H1 (cell line): ENCODE measurements around the gene HTATSF1. TPM values are rescaled to one million over a fixed set of nuclear protein-coding genes. Genes with fewer than 3 reads are reported as not detected.

Experiments
- CTCF ChIA-PET: fragments of 300-600 bp; sonication (Branson Sonifier 250); formaldehyde crosslinking; loops from one replicate; lab custom pipeline; 2021; ENCODE audit not compliant: partially characterized antibody; lab: Charles Lee
- POLR2A ChIA-PET: fragments of 300-600 bp; sonication (Branson Sonifier 250); formaldehyde crosslinking; loops from one replicate; lab custom pipeline; 2021; ENCODE audit warnings: inconsistent platforms; ENCODE audit not compliant: partially characterized antibody; lab: Charles Lee
- DNase-seq, 2 experiments: peaks; one replicate each; pipeline versions ENCODE4 v3.0.0 to v3.0.0-alpha.2; 2010 to 2022; ENCODE audit warnings: low spot score in 2 of 2, low read depth in 1 of 2, mixed read lengths in 1 of 2
- FAIRE-seq: peaks from 2 replicates; lab custom pipeline; 2011; peaks lifted over from hg19 to GRCh38; lab: Jason Lieb, UNC
- H2AFZ ChIP-seq: 2 replicates; pipeline ENCODE4 v1.8.1; 2012; ENCODE audit warnings: low read length, inconsistent platforms
- H2AK5ac ChIP-seq: 2 replicates; pipeline ENCODE4 v1.6.1; 2013; ENCODE audit warnings: low read depth, low read length
- H2BK120ac ChIP-seq: replicated peaks from 2 replicates; pipeline ENCODE3; 2013; ENCODE audit warnings: low read depth, low read length, inconsistent platforms
- H2BK12ac ChIP-seq: 2 replicates; pipeline ENCODE4 v1.6.1; 2013; ENCODE audit warnings: low read depth, low read length
- H2BK15ac ChIP-seq: 2 replicates; pipeline ENCODE4 v1.6.1; 2013; ENCODE audit warnings: low read length
- H2BK20ac ChIP-seq: 2 replicates; pipeline ENCODE4 v1.6.1; 2013; ENCODE audit warnings: low read length
- H2BK5ac ChIP-seq: 2 replicates; pipeline ENCODE4 v1.6.1; 2013; ENCODE audit warnings: low read depth, low read length
- H3K14ac ChIP-seq: 2 replicates; pipeline ENCODE4 v1.6.1; 2013; ENCODE audit warnings: inconsistent platforms; ENCODE audit not compliant: insufficient read length
- H3K18ac ChIP-seq: 2 replicates; pipeline ENCODE4 v1.6.1; 2013; ENCODE audit warnings: low read length; ENCODE audit errors: extremely low read depth
- H3K23ac ChIP-seq: 2 replicates; pipeline ENCODE4 v1.6.1; 2013; ENCODE audit warnings: inconsistent platforms; ENCODE audit not compliant: insufficient read length
- H3K23me2 ChIP-seq: 2 replicates; pipeline ENCODE4 v1.6.1; 2013; ENCODE audit warnings: low read depth, low read length
- H3K27ac ChIP-seq: 2 replicates; pipeline ENCODE4 v1.6.1; 2011; ENCODE audit warnings: low read depth, low read length, inconsistent platforms
- H3K27me3 ChIP-seq, 4 experiments: replicated peaks in 1 of 4; 1 replicate in 1 of 4; 2 replicates in 3 of 4; pipeline versions ENCODE4 v1.6.1 to v1.8.1; 2011 to 2013; ENCODE audit warnings: low read length in 3 of 4, mild to moderate bottlenecking in 3 of 4, inconsistent platforms in 2 of 4, mixed read lengths in 2 of 4, moderate library complexity in 1 of 4; ENCODE audit not compliant: control insufficient read depth in 3 of 4, insufficient read depth in 3 of 4; ENCODE audit errors: extremely low read depth in 1 of 4
- H3K36me3 ChIP-seq, 4 experiments: 2 replicates each; pipeline versions ENCODE4 v1.6.1 to v1.8.1; 2011 to 2013; ENCODE audit warnings: mild to moderate bottlenecking in 4 of 4, low read length in 3 of 4, moderate library complexity in 2 of 4, control low read depth in 1 of 4, inconsistent platforms in 1 of 4; ENCODE audit not compliant: insufficient read depth in 4 of 4, control insufficient read depth in 2 of 4
- H3K4ac ChIP-seq: replicated peaks from 2 replicates; pipeline ENCODE3; 2013; ENCODE audit warnings: low read length, low read depth, mixed read lengths, inconsistent platforms; ENCODE audit not compliant: insufficient read length
- H3K4me1 ChIP-seq, 4 experiments: replicated peaks in 1 of 4; 1 replicate in 1 of 4; 2 replicates in 3 of 4; pipeline versions ENCODE4 v1.6.1 to v1.8.1; 2011 to 2013; ENCODE audit warnings: low read length in 3 of 4, inconsistent platforms in 2 of 4, mixed read lengths in 1 of 4; ENCODE audit not compliant: insufficient read depth in 4 of 4, control insufficient read depth in 3 of 4
- H3K4me2 ChIP-seq, 2 experiments: 2 replicates each; pipeline versions ENCODE4 v1.6.1 to v1.8.1; 2011 to 2013; ENCODE audit warnings: low read depth in 2 of 2, low read length in 2 of 2, control low read depth in 1 of 2, inconsistent platforms in 1 of 2, mild to moderate bottlenecking in 1 of 2; ENCODE audit not compliant: insufficient read depth in 1 of 2
- H3K4me3 ChIP-seq, 4 experiments: fragments of 200-600, 300-600 bp in 1 of 4; sonication (generic), shearing (Covaris generic), sonication (Bioruptor Twin) in 1 of 4; 2 replicates each; pipeline versions ENCODE4 v1.5.1 to v1.8.1; 2011 to 2016; ENCODE audit warnings: low read length in 4 of 4, low read depth in 3 of 4, control low read depth in 2 of 4, inconsistent platforms in 2 of 4, mild to moderate bottlenecking in 2 of 4, mixed read lengths in 1 of 4, moderate library complexity in 1 of 4; ENCODE audit not compliant: insufficient read depth in 2 of 4; ENCODE audit errors: extremely low read depth in 1 of 4
- H3K56ac ChIP-seq: replicated peaks from 2 replicates; pipeline ENCODE3; 2013; ENCODE audit warnings: low read depth, mild to moderate bottlenecking, mixed read lengths, low read length, inconsistent platforms; ENCODE audit not compliant: insufficient read length
- H3K79me1 ChIP-seq: 2 replicates; pipeline ENCODE4 v1.6.1; 2013; ENCODE audit warnings: low read depth, low read length, control low read depth
- H3K79me2 ChIP-seq, 2 experiments: 2 replicates each; pipeline versions ENCODE4 v1.6.1 to v1.8.1; 2012 to 2013; ENCODE audit warnings: low read length in 2 of 2, mild to moderate bottlenecking in 2 of 2, inconsistent platforms in 1 of 2; ENCODE audit not compliant: insufficient read depth in 2 of 2, control insufficient read depth in 1 of 2
- H3K9ac ChIP-seq, 4 experiments: replicated peaks in 1 of 4; 1 replicate in 1 of 4; 2 replicates in 3 of 4; pipeline versions ENCODE4 v1.6.1 to v1.8.1; 2011 to 2013; ENCODE audit warnings: low read depth in 3 of 4, low read length in 3 of 4, control low read depth in 2 of 4, mild to moderate bottlenecking in 2 of 4, moderate library complexity in 2 of 4, inconsistent platforms in 1 of 4; ENCODE audit errors: extremely low read depth in 1 of 4
- H3K9me3 ChIP-seq, 2 experiments: 2 replicates each; pipeline versions ENCODE4 v1.6.1 to v1.8.1; 2012 to 2013; ENCODE audit warnings: mild to moderate bottlenecking in 2 of 2, moderate library complexity in 2 of 2, control low read depth in 1 of 2, inconsistent platforms in 1 of 2, low read depth in 1 of 2, low read length in 1 of 2, mixed read lengths in 1 of 2; ENCODE audit not compliant: insufficient read depth in 2 of 2
- H4K20me1 ChIP-seq, 2 experiments: replicated peaks in 1 of 2; 2 replicates each; pipeline versions ENCODE3 to v1.8.1; 2011 to 2013; ENCODE audit warnings: inconsistent platforms in 2 of 2, low read length in 2 of 2, mild to moderate bottlenecking in 1 of 2; ENCODE audit not compliant: insufficient read depth in 2 of 2, control insufficient read depth in 1 of 2
- H4K5ac ChIP-seq: 2 replicates; pipeline ENCODE4 v1.6.1; 2013; ENCODE audit warnings: low read length, low read depth, mixed read lengths, inconsistent platforms; ENCODE audit not compliant: insufficient read length
- H4K8ac ChIP-seq: 2 replicates; pipeline ENCODE4 v1.8.0; 2013; ENCODE audit warnings: mild to moderate bottlenecking, moderate library complexity, low read length, inconsistent platforms; ENCODE audit not compliant: insufficient read depth; ENCODE audit errors: extremely low read depth
- H4K91ac ChIP-seq: replicated peaks from 2 replicates; pipeline ENCODE3; 2013; ENCODE audit warnings: low read length, mixed read lengths, inconsistent platforms; ENCODE audit not compliant: insufficient read length
- BCL11A ChIP-seq, 2 experiments: IDR thresholded peaks; one replicate each; pipeline ENCODE4 v1.6.1; 2011; ENCODE audit warnings: low read depth in 2 of 2, low read length in 2 of 2, mild to moderate bottlenecking in 2 of 2
- CTBP2 ChIP-seq: IDR thresholded peaks from 2 replicates; pipeline ENCODE4 v1.7.0; 2011; ENCODE audit warnings: borderline replicate concordance, mild to moderate bottlenecking, moderate library complexity, mixed read lengths, low read length; ENCODE audit not compliant: insufficient read depth, insufficient read length
- EP300 ChIP-seq, 2 experiments: IDR thresholded peaks; 1 replicate in 1 of 2; 2 replicates in 1 of 2; pipeline ENCODE4 v1.6.1; 2011 to 2012; ENCODE audit warnings: low read depth in 2 of 2, low read length in 2 of 2, mild to moderate bottlenecking in 2 of 2, borderline replicate concordance in 1 of 2, inconsistent platforms in 1 of 2, moderate library complexity in 1 of 2
- KDM5A ChIP-seq: fragments of 200-600 bp; IDR thresholded peaks from 2 replicates; pipeline ENCODE4 v1.7.1; 2012; ENCODE audit warnings: mild to moderate bottlenecking, low read length, inconsistent platforms, mixed read lengths
- NANOG ChIP-seq: IDR thresholded peaks from 2 replicates; pipeline ENCODE4 v1.6.1; 2011; ENCODE audit warnings: low read length, low read depth, mild to moderate bottlenecking, inconsistent platforms; ENCODE audit not compliant: insufficient read depth, poor library complexity, severe bottlenecking
- POLR2A ChIP-seq, 2 experiments: IDR thresholded peaks; 1 replicate in 1 of 2; 2 replicates in 1 of 2; pipeline ENCODE4 v1.6.1; 2011; ENCODE audit warnings: low read depth in 2 of 2, low read length in 2 of 2, mild to moderate bottlenecking in 2 of 2; ENCODE audit errors: control extremely low read depth in 1 of 2
- SIN3A ChIP-seq, 2 experiments: IDR thresholded peaks in 1 of 2; conservative IDR thresholded peaks in 1 of 2; 2 replicates each; pipeline ENCODE4 v1.6.1; 2011 to 2012; ENCODE audit warnings: low read length in 2 of 2, improper control_type of control experiment in 1 of 2, low read depth in 1 of 2, mild to moderate bottlenecking in 1 of 2
- SIRT6 ChIP-seq: IDR thresholded peaks from one replicate; pipeline ENCODE4 v1.7.1; 2012; ENCODE audit warnings: low read length, inconsistent platforms
- SP1 ChIP-seq: IDR thresholded peaks from 2 replicates; pipeline ENCODE4 v1.6.1; 2011; ENCODE audit warnings: low read depth, low read length
- SP2 ChIP-seq: IDR thresholded peaks from 2 replicates; pipeline ENCODE4 v1.6.1; 2012; ENCODE audit warnings: mild to moderate bottlenecking, low read length, inconsistent platforms
- WGBS, 2 experiments: shearing (Covaris generic) in 1 of 2; methylation state at CpG; one replicate each; pipeline versions ENCODE4 v1.1.6 to v1.1.7; 2013 to 2015; ENCODE audit warnings: low lambda C conversion rate in 2 of 2, mixed read lengths in 2 of 2, inconsistent platforms in 1 of 2, low coverage in 1 of 2, missing lambda C conversion rate in 1 of 2; ENCODE audit not compliant: insufficient replicate concordance in 2 of 2, insufficient coverage in 1 of 2, insufficient read length in 1 of 2; ENCODE audit errors: extremely low coverage in 1 of 2, missing lambda C conversion rate in 1 of 2; 5-methylcytosine and 5-hydroxymethylcytosine counted together
- polyA plus RNA-seq, 7 experiments: library from polyadenylated mRNA; depleted of rRNA in 3 of 7; stranded (reverse) in 5 of 7; unstranded in 2 of 7; fragments of >200 nt in 5 of 7; fragments of 200-250 nt in 2 of 7; gene quantifications; 1 replicate in 5 of 7; 2 replicates in 1 of 7; 4 replicates in 1 of 7; pipeline versions ENCODE4 v1.2.1 to v1.2.3, GENCODE V29; 2011 to 2013; ENCODE audit warnings: missing spikeins in 2 of 7, mixed read lengths in 2 of 7
- total RNA-seq: library from RNA; stranded (reverse); fragmentation: NEBNext Ultra II Directional; extraction: Animal tissue kit (Norgen Biotek cat#: 25700); gene quantifications from 2 replicates; pipeline ENCODE4 v1.2.1, GENCODE V29; 2021
- TF ChIP-seq, protein P1 (sequence below): IDR thresholded peaks from 2 replicates; pipeline ENCODE4 v1.6.1; 2012; ENCODE audit warnings: low read length, inconsistent platforms

The HTATSF1 gene
- total and polyA plus RNA-seq, 2 of the 8 experiments (the other 6 are each of a cell fraction or from before 2014, with no cell fraction given): 1.2 to 49.3 TPM

DNA sequence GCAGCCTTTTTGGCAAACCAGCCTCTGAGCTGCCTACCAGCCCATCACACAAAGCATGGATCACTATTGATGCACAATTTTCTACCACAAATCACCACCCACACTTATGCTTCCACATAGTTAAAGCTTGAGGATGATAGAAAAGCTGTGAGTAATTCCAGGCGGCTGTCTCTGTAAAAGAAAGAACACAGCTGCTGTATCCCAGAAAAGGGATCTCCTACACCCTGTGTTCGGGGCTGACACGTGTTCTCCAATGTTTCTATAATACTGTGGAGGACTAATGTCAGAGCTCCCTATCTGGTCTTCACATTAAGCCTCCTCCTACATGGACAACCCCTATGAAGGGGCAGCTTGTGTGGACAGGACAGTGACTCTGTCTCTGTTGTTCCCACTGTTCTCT, 22.2 kb upstream of the HTATSF1 start:
- Histone ChIP-seq H2AFZ (no peak overlapping the region), H3K9ac (no peak overlapping the region), H4K20me1 (no peaks in the 10 kb centered on the region), H3K79me2 (no peaks in the 10 kb centered on the region), H3K23ac (no peak overlapping the region), H2BK5ac (no peak overlapping the region), H3K79me1 (no peaks in the 10 kb centered on the region), H3K23me2 (no peaks in the 10 kb centered on the region), H3K4me3 (no peak overlapping the region), H3K36me3 (no peaks in the 10 kb centered on the region), H3K14ac (no peak overlapping the region), H3K18ac (no peak overlapping the region), H2AK5ac (no peak overlapping the region), H3K27me3 (no peaks in the 10 kb centered on the region), H3K4me1 (no peaks in the 10 kb centered on the region), H4K5ac (no peak overlapping the region), H4K8ac (no peak overlapping the region), H3K9me3 (no peaks in the 10 kb centered on the region), H2BK120ac (no peak overlapping the region), H3K56ac (no peak overlapping the region), H4K91ac (no peak overlapping the region), H2BK15ac (no peak overlapping the region), H2BK12ac (no peak overlapping the region), H3K27ac (no peak overlapping the region), H3K4me2 (no peak overlapping the region), H3K4ac (no peak overlapping the region), H2BK20ac (no peak overlapping the region)
- ChIA-PET CTCF (interaction anchor here (0.7 to 0.9 kb wide), 2 partner anchors 17 to 103 kb away, joined by 3 to 4 read pairs; no protein-coding TSS in a partner anchor), POLR2A (no interaction called here)
- TF ChIP-seq, protein P1, sequence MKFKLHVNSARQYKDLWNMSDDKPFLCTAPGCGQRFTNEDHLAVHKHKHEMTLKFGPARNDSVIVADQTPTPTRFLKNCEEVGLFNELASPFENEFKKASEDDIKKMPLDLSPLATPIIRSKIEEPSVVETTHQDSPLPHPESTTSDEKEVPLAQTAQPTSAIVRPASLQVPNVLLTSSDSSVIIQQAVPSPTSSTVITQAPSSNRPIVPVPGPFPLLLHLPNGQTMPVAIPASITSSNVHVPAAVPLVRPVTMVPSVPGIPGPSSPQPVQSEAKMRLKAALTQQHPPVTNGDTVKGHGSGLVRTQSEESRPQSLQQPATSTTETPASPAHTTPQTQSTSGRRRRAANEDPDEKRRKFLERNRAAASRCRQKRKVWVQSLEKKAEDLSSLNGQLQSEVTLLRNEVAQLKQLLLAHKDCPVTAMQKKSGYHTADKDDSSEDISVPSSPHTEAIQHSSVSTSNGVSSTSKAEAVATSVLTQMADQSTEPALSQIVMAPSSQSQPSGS: no peak
- TF ChIP-seq SIN3A (conservative IDR thresholded peaks at IDR 0.05 in 1 of 2, IDR thresholded peaks at IDR 0.05 in 1 of 2; ENCODE audit: low read depth in 1 of 2, low read length in 2 of 2) (no peak), BCL11A (IDR thresholded peaks at IDR 0.05; ENCODE audit: low read depth in 2 of 2, low read length in 2 of 2) (no peak), SP1 (no peak), SP2 (no peak), EP300 (IDR thresholded peaks at IDR 0.05; ENCODE audit: borderline replicate concordance in 1 of 2, low read depth in 2 of 2, low read length in 2 of 2) (no peak), KDM5A (no peak), SIRT6 (no peak), CTBP2 (no peak), NANOG (no peak), POLR2A (IDR thresholded peaks at IDR 0.05; ENCODE audit: control extremely low read depth in 1 of 2, low read depth in 2 of 2, low read length in 2 of 2) (no peak)
- WGBS, 2 experiments: 100% methylated on average over 1 of the region's 3 CpGs; no CpG with 5 or more reads in 1 of the 2 experiments
- FAIRE-seq (no peak), DNase-seq (no peak)
